ENCODE measurements around the gene TGM2. TPM values are rescaled to one million over a fixed set of nuclear protein-coding genes. Genes with fewer than 3 reads are reported as not detected.

TGM2 gene
- total RNA-seq, 4 donors from 2014 or later, result 31.4 to 216 (median 145) TPM

GRCh38 chr20:38095017-38095686 lies 69.9 kb downstream of the TGM2 start:
- H3K4me3 ChIP-seq, result no peak overlapping the region
- H3K27ac ChIP-seq, result peak overlapping the region; percentile 38 to 79 (median 57)
- TF ChIP-seq POLR2A (IDR thresholded peaks at IDR 0.05) (no peak), CTCF (IDR thresholded peaks at IDR 0.05) (no peak)
- H3K27me3 ChIP-seq, result no peaks in the 10 kb centered on the region
- peaks cover 2 to 29% (median 16%) of the 10 kb centered on the region in 4 donors for H3K4me1 ChIP-seq
- H3K36me3 ChIP-seq, result peaks cover 0 to 8% (median 0%) of the 10 kb centered on the region in 3 donors
- H3K9me3 ChIP-seq, result no peaks in the 10 kb centered on the region
- DNase-seq, result no peak

DNA sequence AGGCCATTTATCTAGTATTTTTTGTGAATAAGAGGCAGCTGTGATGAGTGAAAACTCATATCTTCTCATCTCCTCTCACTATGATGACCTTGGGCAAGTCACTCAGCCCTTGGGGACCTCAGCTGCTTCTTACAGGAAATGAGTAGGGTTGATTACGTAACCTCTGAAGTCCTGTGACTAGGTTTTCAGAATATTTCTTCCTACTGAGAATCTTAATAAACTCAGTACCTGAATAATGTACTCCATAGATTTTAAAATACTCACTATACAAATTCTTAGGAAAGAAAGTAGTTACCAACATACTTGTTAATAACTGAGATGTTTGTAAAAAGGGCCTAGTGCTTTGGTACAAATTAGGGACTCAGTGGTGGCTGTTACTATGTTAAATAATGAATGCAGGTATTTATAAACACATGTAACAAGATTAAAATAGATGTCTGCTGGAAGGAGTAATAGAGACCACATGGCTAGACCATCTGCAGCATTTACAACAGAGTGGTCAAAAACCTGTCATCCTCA lies 70.6 kb downstream of the TGM2 start:
- DNase-seq, result peak in 2 of 3 donors; percentile 71 to 83
- peaks cover 2 to 29% (median 16%) of the 10 kb centered on the region in 4 donors for H3K4me1 ChIP-seq

DNA sequence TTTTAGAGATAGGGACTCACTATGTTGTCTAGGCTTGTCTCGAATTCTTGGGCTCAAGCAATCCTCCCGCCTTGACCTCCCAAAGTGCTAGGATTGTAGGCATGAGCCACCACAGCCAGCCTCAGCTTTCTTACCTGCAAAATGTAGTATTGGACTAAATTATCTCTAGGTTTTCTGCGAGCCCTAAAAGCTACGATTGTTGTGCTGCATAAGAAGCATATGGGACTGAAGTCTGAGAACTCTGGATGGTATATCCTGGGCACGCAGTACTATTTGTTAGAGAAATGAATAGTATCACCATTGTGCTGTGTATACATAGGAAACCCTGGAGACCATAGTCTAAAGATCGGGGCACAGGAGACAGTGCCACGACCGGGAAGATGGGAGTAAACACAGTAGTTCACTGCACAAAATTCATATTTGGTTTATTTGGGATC lies 71.4 kb downstream of the TGM2 start:
- DNase-seq, result no peak
- TF ChIP-seq POLR2A (IDR thresholded peaks at IDR 0.05) (no peak), CTCF (IDR thresholded peaks at IDR 0.05) (no peak)
- Histone ChIP-seq H3K36me3 (peaks cover 0 to 19% (median 0%) of the 10 kb centered on the region in 3 donors), H3K4me1 (peaks cover 2 to 29% (median 16%) of the 10 kb centered on the region in 4 donors), H3K27ac (peak overlapping the region in 3 of 4 donors; percentile 2 to 79 (median 75)), H3K4me3 (no peak overlapping the region), H3K9me3 (no peaks in the 10 kb centered on the region), H3K27me3 (no peaks in the 10 kb centered on the region)

More for the DNA sequence above, 70.6 kb downstream of the TGM2 start:
- Histone ChIP-seq H3K27ac (peak overlapping the region; percentile 38 to 79 (median 57)), H3K9me3 (no peaks in the 10 kb centered on the region), H3K27me3 (no peaks in the 10 kb centered on the region), H3K4me3 (no peak overlapping the region), H3K36me3 (peaks cover 0 to 15% (median 0%) of the 10 kb centered on the region in 3 donors)
- no peak for TF ChIP-seq CTCF (IDR thresholded peaks at IDR 0.05)
- TF ChIP-seq POLR2A (IDR thresholded peaks at IDR 0.05), result no peak

DNA sequence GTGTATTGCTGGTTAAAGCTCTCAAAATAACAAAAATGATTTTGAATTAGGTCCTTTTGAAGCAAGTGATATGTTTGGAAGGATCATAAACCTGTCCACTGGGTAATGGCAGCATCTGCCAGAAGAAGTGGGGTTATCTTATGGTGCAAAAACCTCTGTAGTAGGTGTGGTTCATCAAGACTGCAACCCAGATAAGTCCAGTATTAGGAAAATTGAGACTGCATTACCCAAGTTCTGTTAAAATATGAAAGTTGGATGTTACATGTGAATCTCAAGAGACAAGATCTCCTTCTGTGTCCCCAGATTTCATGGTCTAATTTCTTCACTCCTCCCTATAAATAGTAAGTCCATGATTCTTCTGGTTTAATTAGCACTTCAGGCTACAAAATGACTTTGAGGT lies 72.2 kb downstream of the TGM2 start:
- TF ChIP-seq POLR2A (IDR thresholded peaks at IDR 0.05) (no peak), CTCF (IDR thresholded peaks at IDR 0.05) (no peak)
- peaks cover 2 to 29% (median 16%) of the 10 kb centered on the region in 4 donors for H3K4me1 ChIP-seq
- no peaks in the 10 kb centered on the region for H3K27me3 ChIP-seq
- H3K27ac ChIP-seq, result peak overlapping the region in 3 of 4 donors; percentile 45 to 79 (median 72)
- no peak overlapping the region for H3K4me3 ChIP-seq
- H3K9me3 ChIP-seq, result no peaks in the 10 kb centered on the region
- peaks cover 0 to 26% (median 0%) of the 10 kb centered on the region in 3 donors for H3K36me3 ChIP-seq
- DNase-seq, result no peak

DNA sequence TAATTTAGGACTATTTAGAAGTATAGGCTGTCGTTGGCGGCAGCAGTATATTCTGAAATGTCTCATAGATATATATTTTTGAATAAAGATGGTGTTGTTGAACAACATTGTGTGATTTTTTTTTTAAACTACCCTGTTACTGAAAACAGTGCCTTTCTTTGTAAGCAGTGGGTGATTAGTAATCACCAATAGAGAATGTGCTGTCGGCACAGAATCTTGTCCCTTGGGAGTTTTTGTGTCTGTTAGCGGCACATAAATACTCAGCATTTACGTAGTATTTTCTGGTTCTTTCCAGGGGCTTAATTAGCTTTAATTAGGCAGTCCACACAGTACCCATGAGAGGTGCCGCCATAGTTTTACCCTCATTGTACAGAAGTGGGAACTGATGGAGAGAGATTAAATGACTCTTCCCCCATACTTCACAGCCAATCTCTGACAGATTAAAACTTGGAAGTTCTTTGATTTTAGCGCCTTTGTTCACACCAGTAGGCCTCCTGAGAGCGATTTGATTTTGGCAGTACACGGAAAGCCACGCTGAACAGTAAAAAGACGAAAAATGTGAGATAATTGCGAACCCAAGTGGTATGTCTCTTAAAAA lies 72.7 kb downstream of the TGM2 start:
- no peak for TF ChIP-seq POLR2A (IDR thresholded peaks at IDR 0.05)
- no peak for TF ChIP-seq CTCF (IDR thresholded peaks at IDR 0.05)
- peak overlapping the region; percentile 45 to 79 (median 68) for H3K27ac ChIP-seq

More for the DNA sequence above, 72.7 kb downstream of the TGM2 start:
- H3K4me1 ChIP-seq, result peaks cover 2 to 29% (median 16%) of the 10 kb centered on the region in 4 donors
- DNase-seq, result no peak
- H3K27me3 ChIP-seq, result no peaks in the 10 kb centered on the region
- H3K9me3 ChIP-seq, result no peaks in the 10 kb centered on the region
- no peak overlapping the region for H3K4me3 ChIP-seq
- peaks cover 0 to 32% (median 0%) of the 10 kb centered on the region in 3 donors for H3K36me3 ChIP-seq
